Kidney epithelial cell (primary cell): ENCODE results near the gene RB1. TPM values are rescaled to one million over a fixed set of nuclear protein-coding genes. Genes with fewer than 3 reads are reported as not detected.
"Not testable (repeated sequence)": the region's sequence is repeated elsewhere in the genome, so short reads cannot be mapped to it uniquely, and the experiment has no call there.

ENCODE experiments used
- DNase-seq: peaks from one replicate; pipeline ENCODE4 v3.0.0-alpha.2; 2010; ENCODE audit warnings: low read depth
- H3K27me3 ChIP-seq: 2 replicates; pipeline ENCODE4 v1.6.0; 2011; ENCODE audit warnings: low read length; ENCODE audit not compliant: control insufficient read depth, insufficient read depth
- H3K36me3 ChIP-seq: 2 replicates; pipeline ENCODE4 v1.5.1; 2011; ENCODE audit warnings: low read length; ENCODE audit not compliant: control insufficient read depth, insufficient read depth
- H3K4me3 ChIP-seq: 2 replicates; pipeline ENCODE4 v1.5.1; 2011; ENCODE audit warnings: low read depth, mild to moderate bottlenecking, control low read depth, low read length
- CTCF ChIP-seq: IDR thresholded peaks from 2 replicates; pipeline ENCODE4 v1.5.1; 2011; ENCODE audit warnings: mild to moderate bottlenecking, moderate library complexity, low read length, control low read depth, inconsistent platforms; ENCODE audit not compliant: insufficient read depth, poor library complexity, severe bottlenecking
- total RNA-seq: library from RNA; depleted of rRNA; stranded (reverse); fragments of >200 nt; gene quantifications from 2 replicates; pipeline ENCODE4 v1.2.3, GENCODE V29; 2015

RB1 gene
- total RNA-seq, 1 donor from 2014 or later = 27.1 TPM

- no peak for DNase-seq
- Histone ChIP-seq H3K4me3 (no peak overlapping the region), H3K27me3 (no peaks in the 10 kb centered on the region), H3K36me3 (peaks cover 1% of the 10 kb centered on the region)
- no peak for TF ChIP-seq CTCF
Measured at GRCh38 chr13:48449656-48450055, 146.1 kb downstream of the RB1 start.

- H3K36me3 ChIP-seq, H3K4me3 ChIP-seq, DNase-seq: not testable (repeated sequence)
Measured at GRCh38 chr13:48451196-48451595, 147.6 kb downstream of the RB1 start.

GRCh38 chr13:48456546-48456945, 153.0 kb downstream of the RB1 start:
- DNase-seq = no peak
- H3K27me3 ChIP-seq = no peaks in the 10 kb centered on the region
- TF ChIP-seq CTCF = no peak
- H3K4me3 ChIP-seq = no peak overlapping the region
- H3K36me3 ChIP-seq = peaks cover 1% of the 10 kb centered on the region

More at GRCh38 chr13:48451196-48451595, 147.6 kb downstream of the RB1 start:
- H3K27me3 ChIP-seq = not testable (repeated sequence)

- H3K27me3 ChIP-seq = no peaks in the 10 kb centered on the region
- H3K36me3 ChIP-seq = peaks cover 1% of the 10 kb centered on the region
Measured at GRCh38 chr13:48457578-48458242, 154.2 kb downstream of the RB1 start.

GRCh38 chr13:48475230-48475629, 171.7 kb downstream of the RB1 start:
- TF ChIP-seq CTCF = no peak
- H3K36me3 ChIP-seq = no peaks in the 10 kb centered on the region
- DNase-seq = no peak
- H3K27me3 ChIP-seq = no peaks in the 10 kb centered on the region
- no peak overlapping the region for H3K4me3 ChIP-seq

More at GRCh38 chr13:48457578-48458242, 154.2 kb downstream of the RB1 start:
- TF ChIP-seq CTCF = no peak
- H3K4me3 ChIP-seq = no peak overlapping the region
- DNase-seq = no peak

GRCh38 chr13:48476215-48476614, 172.7 kb downstream of the RB1 start:
- no peaks in the 10 kb centered on the region for H3K27me3 ChIP-seq
- TF ChIP-seq CTCF = no peak
- H3K36me3 ChIP-seq = no peaks in the 10 kb centered on the region
- no peak for DNase-seq
- no peak overlapping the region for H3K4me3 ChIP-seq
